Subcutaneous adipose tissue (tissue), 4 donors: ENCODE data around the gene DPP4. TPM values are rescaled to one million over a fixed set of nuclear protein-coding genes. Genes with fewer than 3 reads are reported as not detected.

ENCODE experiments used
- CTCF ChIP-seq: fragments of 450-650 bp; IDR thresholded peaks from one replicate; pipeline ENCODE4 v1.5.1; 2016; ENCODE audit warnings: low read depth, mild to moderate bottlenecking, control low read depth, antibody characterized with exemption, moderate library complexity
- total RNA-seq, 4 donors: library from RNA; depleted of rRNA; stranded (reverse); fragments of >200 nt; gene quantifications; one replicate each; pipeline ENCODE4 v1.1.0, GENCODE V29; 2016

Gene DPP4
- total RNA-seq, 4 donors from 2014 or later = 11.5 to 17.8 (median 16.3) TPM

DNA sequence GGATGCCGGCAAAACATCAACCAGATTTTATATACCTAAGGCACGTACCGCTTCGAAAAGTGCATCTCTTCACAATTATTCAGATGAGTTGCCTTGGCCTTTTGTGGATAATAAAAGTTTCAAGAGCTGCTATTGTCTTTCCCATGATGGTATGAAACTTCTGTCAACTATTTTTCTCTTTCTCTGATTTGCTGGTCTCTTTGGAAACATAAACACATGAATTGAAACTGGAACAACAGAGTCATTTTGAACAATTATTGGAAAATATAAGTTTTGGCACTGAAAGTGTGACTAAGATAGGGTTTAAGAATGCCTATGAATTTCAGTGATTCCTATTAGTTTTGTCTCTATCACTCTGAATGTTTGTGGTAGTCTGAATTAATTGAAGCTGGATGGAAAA lies 109.9 kb downstream of the DPP4 start:
- TF ChIP-seq CTCF = no peak

DNA sequence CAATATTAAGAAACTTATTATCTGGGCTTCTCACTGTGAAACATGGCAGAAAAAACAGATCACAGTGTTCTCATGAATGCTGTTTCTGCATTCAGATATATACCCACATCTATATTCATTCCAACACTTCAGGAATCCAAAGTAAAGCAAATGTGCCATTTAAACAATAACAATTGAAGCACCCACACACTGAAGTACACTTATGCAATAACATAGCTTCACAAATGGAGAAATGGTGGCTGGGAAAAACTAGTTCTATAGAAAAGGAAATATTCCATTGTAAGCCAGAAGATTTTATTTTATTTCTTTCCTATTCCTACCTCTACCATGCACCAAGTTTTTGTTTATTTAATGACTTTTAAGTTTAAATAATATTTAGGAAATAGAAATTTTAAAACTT lies 111.9 kb downstream of the DPP4 start:
- no peak for TF ChIP-seq CTCF

GRCh38 chr2:161961061-161961460 lies 113.0 kb downstream of the DPP4 start:
- no peak for TF ChIP-seq CTCF

- no peak for TF ChIP-seq CTCF
Measured at GRCh38 chr2:161956738-161957137, 117.3 kb downstream of the DPP4 start.

- no peak for TF ChIP-seq CTCF
Measured at GRCh38 chr2:161955211-161955610, 118.8 kb downstream of the DPP4 start.

GRCh38 chr2:161954103-161954502 lies 119.9 kb downstream of the DPP4 start:
- no peak for TF ChIP-seq CTCF

DNA sequence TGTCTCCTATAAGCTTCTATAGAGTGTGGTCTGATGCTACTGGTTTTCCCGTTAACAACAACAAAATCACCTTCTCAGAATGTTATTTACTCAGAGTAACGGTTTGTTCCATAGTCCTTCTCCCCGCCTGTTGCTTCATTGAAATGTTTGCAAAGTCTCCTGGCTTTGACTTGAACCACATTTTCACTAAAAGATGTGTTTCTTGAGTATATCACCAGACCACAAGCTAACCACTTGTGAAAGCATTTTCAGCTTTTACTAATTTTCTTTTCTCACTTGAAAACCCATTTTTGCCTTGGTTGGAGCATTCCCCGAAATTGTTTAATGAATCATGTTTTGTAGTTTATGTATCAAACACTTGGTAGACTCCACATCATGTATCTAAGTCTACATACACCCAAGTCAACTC lies 121.2 kb downstream of the DPP4 start:
- no peak for TF ChIP-seq CTCF
